Vagina (tissue), 2 donors: Measurements from ENCODE around the gene ZNF296. TPM values are rescaled to one million over a fixed set of nuclear protein-coding genes. Genes with fewer than 3 reads are reported as not detected.

ENCODE experiments used
- DNase-seq, 2 donors: peaks; one replicate each; pipeline ENCODE4 v3.0.0-alpha.2; 2017; ENCODE audit errors: extremely low spot score in 2 of 2
- H3K27ac ChIP-seq: fragments of 200-600 bp; sonication (generic); one replicate; pipeline ENCODE4 v1.5.1; 2019
- H3K27me3 ChIP-seq: fragments of 200-600 bp; sonication (generic); one replicate; pipeline ENCODE4 v1.5.1; 2019
- H3K36me3 ChIP-seq, 2 donors: fragments of 200-600 bp; sonication (generic); one replicate each; pipeline ENCODE4 v1.5.1; 2017 to 2019
- H3K4me1 ChIP-seq: fragments of 200-600 bp; sonication (generic); one replicate; pipeline ENCODE4 v1.5.1; 2019
- H3K4me3 ChIP-seq, 2 donors: fragments of 200-600 bp; sonication (generic); 1 replicate in 1 of 2; 2 replicates in 1 of 2; pipeline ENCODE4 v1.5.1; 2016 to 2019
- H3K9me3 ChIP-seq: fragments of 200-600 bp; sonication (generic); one replicate; pipeline ENCODE4 v1.5.1; 2019
- POLR2A ChIP-seq, 2 donors: fragments of 450-650 bp; IDR thresholded peaks; one replicate each; pipeline ENCODE4 v1.6.1; 2017; ENCODE audit warnings: antibody characterized with exemption in 2 of 2, mild to moderate bottlenecking in 2 of 2, moderate library complexity in 2 of 2
- POLR2AphosphoS5 ChIP-seq, 2 donors: sonication (generic); formaldehyde crosslinking; IDR thresholded peaks; one replicate each; pipeline ENCODE4 v1.9.0; 2017; ENCODE audit warnings: antibody characterized with exemption in 2 of 2, mild to moderate bottlenecking in 2 of 2, low read depth in 1 of 2; ENCODE audit not compliant: insufficient read depth in 1 of 2
- intact Hi-C: fragments of 100-400 bp; cut with DNase I; formaldehyde crosslinking; loops from one replicate; pipeline ENCODE4 v1.15.1; 2023
- small RNA-seq: library from RNA; depleted of rRNA; stranded (forward); fragments of <200 nt; gene quantifications from one replicate; pipeline ENCODE3, GENCODE V24; 2016
- total RNA-seq: library from RNA; depleted of rRNA; stranded (reverse); fragments of >200 nt; gene quantifications from one replicate; pipeline ENCODE4 v1.2.3, GENCODE V29; 2016
- TF ChIP-seq, protein P1 (sequence below), 3 experiments: fragments of 450-650 bp in 2 of 3; fragments of 200-600 bp in 1 of 3; sonication (generic) in 1 of 3; IDR thresholded peaks; one replicate each; pipeline ENCODE4 v1.5.1; 2017 to 2019; ENCODE audit warnings: antibody characterized with exemption in 3 of 3, mild to moderate bottlenecking in 2 of 3, moderate library complexity in 2 of 3

The ZNF296 gene
- total RNA-seq, 1 donor from 2014 or later, result 5.6 TPM

DNA sequence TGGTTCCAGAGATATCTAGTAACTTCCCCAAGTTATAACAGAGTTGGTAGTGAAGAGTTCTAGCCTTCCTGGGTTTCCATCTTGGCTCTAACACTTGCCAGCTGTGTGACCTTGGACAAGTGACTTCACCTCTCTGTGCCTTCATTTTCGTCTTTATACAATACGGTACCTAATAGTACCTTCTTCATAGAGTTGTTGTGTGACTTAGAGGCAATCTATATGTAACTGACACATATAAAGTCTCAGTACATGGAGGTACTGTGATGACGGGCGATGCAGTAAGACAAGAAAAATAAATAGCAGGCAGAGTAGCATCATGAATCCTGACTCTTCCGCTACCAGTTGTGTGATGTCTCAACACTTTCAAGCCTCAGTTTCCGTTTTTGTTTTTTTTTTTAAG is 45.5 kb downstream of the ZNF296 start:
- TF ChIP-seq POLR2AphosphoS5 (IDR thresholded peaks at IDR 0.05; ENCODE audit: insufficient read depth in 1 of 2, low read depth in 1 of 2) (no peak), POLR2A (IDR thresholded peaks at IDR 0.05) (no peak)
- TF ChIP-seq, protein P1, sequence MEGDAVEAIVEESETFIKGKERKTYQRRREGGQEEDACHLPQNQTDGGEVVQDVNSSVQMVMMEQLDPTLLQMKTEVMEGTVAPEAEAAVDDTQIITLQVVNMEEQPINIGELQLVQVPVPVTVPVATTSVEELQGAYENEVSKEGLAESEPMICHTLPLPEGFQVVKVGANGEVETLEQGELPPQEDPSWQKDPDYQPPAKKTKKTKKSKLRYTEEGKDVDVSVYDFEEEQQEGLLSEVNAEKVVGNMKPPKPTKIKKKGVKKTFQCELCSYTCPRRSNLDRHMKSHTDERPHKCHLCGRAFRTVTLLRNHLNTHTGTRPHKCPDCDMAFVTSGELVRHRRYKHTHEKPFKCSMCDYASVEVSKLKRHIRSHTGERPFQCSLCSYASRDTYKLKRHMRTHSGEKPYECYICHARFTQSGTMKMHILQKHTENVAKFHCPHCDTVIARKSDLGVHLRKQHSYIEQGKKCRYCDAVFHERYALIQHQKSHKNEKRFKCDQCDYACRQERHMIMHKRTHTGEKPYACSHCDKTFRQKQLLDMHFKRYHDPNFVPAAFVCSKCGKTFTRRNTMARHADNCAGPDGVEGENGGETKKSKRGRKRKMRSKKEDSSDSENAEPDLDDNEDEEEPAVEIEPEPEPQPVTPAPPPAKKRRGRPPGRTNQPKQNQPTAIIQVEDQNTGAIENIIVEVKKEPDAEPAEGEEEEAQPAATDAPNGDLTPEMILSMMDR (IDR thresholded peaks at IDR 0.05), result no peak
- H3K4me1 ChIP-seq, result no peaks in the 10 kb centered on the region
- no peak overlapping the region for H3K27ac ChIP-seq
- no peak for DNase-seq
- no peaks in the 10 kb centered on the region for H3K9me3 ChIP-seq
- no peaks in the 10 kb centered on the region for H3K27me3 ChIP-seq
- no peak overlapping the region for H3K4me3 ChIP-seq
- peaks cover 0 to 24% of the 10 kb centered on the region in 2 donors for H3K36me3 ChIP-seq
- intact Hi-C loops, result no loop called here

DNA sequence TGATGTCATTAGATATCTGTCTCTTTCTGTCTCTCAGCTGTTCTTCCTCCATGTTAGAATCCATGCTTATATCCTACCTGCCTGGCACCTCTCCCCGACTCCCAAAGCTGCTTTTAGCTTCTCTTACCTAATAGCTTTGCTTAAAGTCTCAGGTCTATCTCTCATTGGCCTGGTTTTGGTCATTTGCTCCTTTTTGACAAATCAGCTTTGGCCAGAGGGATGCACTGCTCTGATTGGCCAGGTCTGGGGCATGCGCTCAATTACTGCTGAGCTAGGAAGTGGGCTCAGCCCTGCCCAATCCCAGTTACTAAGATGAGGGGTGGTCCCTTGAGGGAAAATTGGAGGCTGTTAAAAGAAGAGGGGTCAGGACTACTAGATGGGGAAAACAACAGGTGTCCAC is 48.9 kb downstream of the ZNF296 start:
- Histone ChIP-seq H3K4me3 (no peak overlapping the region), H3K36me3 (peaks cover 0 to 18% of the 10 kb centered on the region in 2 donors), H3K27me3 (no peaks in the 10 kb centered on the region), H3K27ac (no peak overlapping the region), H3K4me1 (no peaks in the 10 kb centered on the region), H3K9me3 (no peaks in the 10 kb centered on the region)
- no peak for TF ChIP-seq POLR2AphosphoS5 (IDR thresholded peaks at IDR 0.05; ENCODE audit: insufficient read depth in 1 of 2, low read depth in 1 of 2)
- TF ChIP-seq POLR2A (IDR thresholded peaks at IDR 0.05), result no peak
- TF ChIP-seq, protein P1 (IDR thresholded peaks at IDR 0.05), result no peak
- DNase-seq, result no peak
- intact Hi-C loops, result no loop called here

DNA sequence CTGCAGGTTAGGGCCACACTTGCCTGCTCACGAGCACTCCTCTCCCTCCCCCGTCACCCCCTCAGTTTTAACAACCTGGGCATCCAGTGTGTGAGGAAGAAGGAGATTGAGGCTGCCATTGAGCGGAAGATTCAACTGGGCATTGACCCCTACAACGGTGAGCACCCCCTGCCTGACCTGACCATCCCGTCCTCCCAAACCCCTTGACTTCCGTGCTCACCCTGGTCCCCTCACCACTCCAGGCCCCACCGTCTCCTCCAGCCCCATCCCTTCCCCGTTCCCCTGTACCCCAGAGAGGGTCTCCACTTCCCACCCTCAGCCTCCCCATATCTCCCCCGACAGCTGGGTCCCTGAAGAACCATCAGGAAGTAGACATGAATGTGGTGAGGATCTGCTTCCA is 51.0 kb downstream of the ZNF296 start:
- Histone ChIP-seq H3K36me3 (peaks cover 0 to 10% of the 10 kb centered on the region in 2 donors), H3K9me3 (no peaks in the 10 kb centered on the region), H3K4me3 (no peak overlapping the region), H3K4me1 (no peaks in the 10 kb centered on the region), H3K27ac (no peak overlapping the region), H3K27me3 (no peaks in the 10 kb centered on the region)
- no peak for DNase-seq
- TF ChIP-seq POLR2AphosphoS5 (IDR thresholded peaks at IDR 0.05; ENCODE audit: insufficient read depth in 1 of 2, low read depth in 1 of 2), result no peak
- TF ChIP-seq, protein P1 (IDR thresholded peaks at IDR 0.05), result no peak
- TF ChIP-seq POLR2A (IDR thresholded peaks at IDR 0.05), result no peak
- intact Hi-C loops, result no loop called here

DNA sequence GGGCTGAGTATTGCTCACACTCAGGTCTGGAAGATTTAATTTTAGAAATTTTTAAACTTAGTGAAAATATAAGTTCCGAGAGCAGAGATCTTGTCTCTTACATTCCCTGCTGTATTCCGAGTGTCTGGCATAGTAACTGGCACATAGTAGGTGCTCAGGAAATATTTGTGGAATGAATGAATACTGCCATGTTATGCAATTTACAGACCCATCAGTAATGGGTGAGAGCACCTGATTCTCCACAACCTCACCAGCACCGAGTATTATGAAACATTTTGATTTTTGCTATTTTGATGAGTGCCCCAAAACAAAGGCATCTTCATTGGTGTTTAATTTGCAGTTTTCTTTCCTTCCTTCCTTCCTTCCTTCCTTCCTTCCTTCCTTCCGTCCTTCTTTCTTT is 53.2 kb downstream of the ZNF296 start:
- H3K4me3 ChIP-seq, result no peak overlapping the region
- H3K4me1 ChIP-seq, result no peaks in the 10 kb centered on the region
- H3K9me3 ChIP-seq, result no peaks in the 10 kb centered on the region
- TF ChIP-seq POLR2A (IDR thresholded peaks at IDR 0.05) (no peak), POLR2AphosphoS5 (IDR thresholded peaks at IDR 0.05; ENCODE audit: insufficient read depth in 1 of 2, low read depth in 1 of 2) (no peak)
- TF ChIP-seq, protein P1 (IDR thresholded peaks at IDR 0.05), result no peak
- H3K27me3 ChIP-seq, result no peaks in the 10 kb centered on the region
- no peaks in the 10 kb centered on the region for H3K36me3 ChIP-seq
- no peak overlapping the region for H3K27ac ChIP-seq
- DNase-seq, result no peak
- intact Hi-C loops, result no loop called here

DNA sequence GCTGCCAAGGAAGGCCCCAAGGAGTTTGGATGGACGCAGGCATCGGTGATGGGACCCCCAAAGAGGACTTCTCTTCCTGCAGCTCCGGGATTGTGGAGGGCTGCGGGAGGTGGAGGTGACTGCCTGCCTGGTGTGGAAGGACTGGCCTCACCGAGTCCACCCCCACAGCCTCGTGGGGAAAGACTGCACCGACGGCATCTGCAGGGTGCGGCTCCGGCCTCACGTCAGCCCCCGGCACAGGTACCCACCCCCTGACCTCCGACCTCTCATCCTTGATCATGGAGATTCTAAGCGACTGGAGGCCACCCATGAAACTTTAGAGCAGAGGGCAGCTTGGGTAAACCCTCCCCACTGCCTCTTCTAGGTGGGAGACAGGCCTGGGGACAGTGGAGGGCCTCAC is 54.3 kb downstream of the ZNF296 start:
- H3K9me3 ChIP-seq, result no peaks in the 10 kb centered on the region
- H3K4me3 ChIP-seq, result no peak overlapping the region
- no peaks in the 10 kb centered on the region for H3K27me3 ChIP-seq
- H3K4me1 ChIP-seq, result no peaks in the 10 kb centered on the region
- no peak for DNase-seq
- intact Hi-C loops, result no loop called here
- TF ChIP-seq POLR2AphosphoS5 (IDR thresholded peaks at IDR 0.05; ENCODE audit: insufficient read depth in 1 of 2, low read depth in 1 of 2) (no peak), POLR2A (IDR thresholded peaks at IDR 0.05) (no peak)
- TF ChIP-seq, protein P1 (IDR thresholded peaks at IDR 0.05), result no peak
- no peaks in the 10 kb centered on the region for H3K36me3 ChIP-seq
- no peak overlapping the region for H3K27ac ChIP-seq

Small RNA genes lying within 50 kb of the gene (small RNA-seq; reads per million reads assigned to genes)
- not detected for gene RNU6-611P

Other genes with a start within 250 kb of the ZNF296 start
- 72.9 TPM for gene NECTIN2, start 230.2 kb downstream of the ZNF296 start, total RNA-seq
- 31.4 TPM for gene TOMM40, start 185.2 kb downstream of the ZNF296 start, total RNA-seq
- gene APOE, start 170.7 kb downstream of the ZNF296 start, total RNA-seq, result 170 TPM
- 14.5 TPM for gene APOC1, start 161.9 kb downstream of the ZNF296 start, total RNA-seq
- gene APOC4, start 134.2 kb downstream of the ZNF296 start, total RNA-seq, result not detected
- gene APOC2, start 130.4 kb downstream of the ZNF296 start, total RNA-seq, result not detected
- gene CLPTM1, start 121.1 kb downstream of the ZNF296 start, total RNA-seq, result 130 TPM
- gene RELB, start 75.0 kb downstream of the ZNF296 start, total RNA-seq, result 2.9 TPM
- gene CLASRP, start 37.4 kb downstream of the ZNF296 start, total RNA-seq, result 93.5 TPM
- 42.0 TPM for gene GEMIN7, start 2.8 kb upstream of the ZNF296 start, total RNA-seq
- gene PPP1R37, start 16.7 kb upstream of the ZNF296 start, total RNA-seq, result 23.8 TPM
- 14.0 TPM for gene NKPD1, start 84.5 kb upstream of the ZNF296 start, total RNA-seq
- 28.7 TPM for gene TRAPPC6A, start 101.8 kb upstream of the ZNF296 start, total RNA-seq
- 12.5 TPM for gene BLOC1S3, start 102.3 kb upstream of the ZNF296 start, total RNA-seq
- 6.1 TPM for gene EXOC3L2, start 168.9 kb upstream of the ZNF296 start, total RNA-seq
- gene MARK4, start 174.8 kb upstream of the ZNF296 start, total RNA-seq, result 16.7 TPM
- gene CKM, start 246.4 kb upstream of the ZNF296 start, total RNA-seq, result not detected